AML-193 (cell line): ENCODE results near the gene OAS3.

Experiments
- DNase-seq, 2 experiments: peaks; one replicate each; lab custom pipeline; 2025; lab: John Stamatoyannopoulos, UW

OAS3 gene

DNA sequence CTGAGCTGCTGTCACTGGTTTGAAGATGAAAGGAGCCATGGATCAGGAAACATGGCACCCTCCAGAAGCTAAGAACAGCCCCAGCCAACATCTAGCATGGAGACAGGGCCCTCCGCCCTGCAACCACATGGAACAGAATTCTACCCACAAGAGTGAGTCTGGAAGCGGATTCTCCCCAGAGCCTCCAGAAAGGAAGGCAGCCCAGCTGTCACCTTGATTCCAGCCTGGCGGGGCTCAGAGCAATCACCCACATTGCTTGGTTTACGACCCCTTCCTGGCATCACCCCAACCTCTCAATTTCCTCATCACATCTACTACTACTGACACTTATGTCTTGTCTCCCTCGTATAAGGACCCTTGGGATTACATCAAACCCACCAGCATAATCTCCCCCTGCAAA lies 78.5 kb downstream of the OAS3 start:
- DNase-seq: no peak

DNA sequence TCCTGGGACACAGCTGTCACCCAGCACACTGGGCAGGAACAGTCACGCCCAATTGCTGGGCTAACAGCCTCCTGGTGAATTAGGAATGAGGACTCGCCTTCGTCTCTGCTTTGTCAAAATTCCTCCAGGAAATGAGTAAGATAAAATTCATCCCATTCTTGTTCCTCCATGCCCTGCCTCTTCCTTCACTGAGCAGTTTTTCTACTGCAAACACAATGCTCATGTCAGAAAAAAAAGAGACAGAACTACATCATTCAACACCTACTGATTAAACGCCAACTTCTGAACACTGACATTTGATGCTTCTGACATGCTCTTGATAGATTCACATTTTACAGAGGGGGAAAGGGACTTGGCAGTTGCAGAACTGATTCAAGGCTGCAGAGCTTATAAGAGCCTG lies 80.8 kb downstream of the OAS3 start:
- no peak for DNase-seq

DNA sequence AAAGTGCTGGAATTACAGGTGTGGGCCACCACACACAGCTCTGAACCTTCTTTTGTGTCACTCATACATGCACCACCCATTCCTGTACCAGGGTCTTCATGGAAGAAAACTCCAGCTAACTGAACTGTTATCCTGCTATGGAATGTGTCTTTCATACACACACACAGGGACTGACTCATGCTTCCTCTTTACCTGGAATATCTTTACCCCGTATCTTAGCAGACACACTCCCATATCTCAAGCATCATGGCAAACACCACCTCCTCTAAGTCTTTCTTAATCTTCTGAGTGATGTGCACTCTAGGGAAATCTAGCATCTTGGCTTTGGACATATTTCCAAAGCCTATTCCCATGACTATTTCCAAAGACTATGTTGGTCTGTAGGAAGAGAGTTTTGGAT lies 83.2 kb downstream of the OAS3 start:
- DNase-seq: no peak
